Endothelial cell of umbilical vein (primary cell): ENCODE measurements around the gene LMLN. TPM values are rescaled to one million over a fixed set of nuclear protein-coding genes. Genes with fewer than 3 reads are reported as not detected.

Source experiments
- BruUV-seq: library from RNA; stranded (reverse); fragments of 400-500 nt; replicated peaks from 2 replicates; lab custom pipeline; 2021; lab: Mats Ljungman, UMichigan
- CTCF ChIA-PET: fragments of 300-600, 350-600 bp; sonication (Branson Sonifier 250); formaldehyde crosslinking; loops from one replicate; lab custom pipeline; 2021; ENCODE audit warnings: antibody characterized with exemption, inconsistent platforms; lab: Charles Lee
- POLR2A ChIA-PET: fragments of 300-600, 350-600 bp; sonication (Branson Sonifier 250); formaldehyde crosslinking; loops from one replicate; lab custom pipeline; 2021; ENCODE audit warnings: antibody characterized with exemption, inconsistent platforms; lab: Charles Lee
- DNase-seq: peaks from one replicate; pipeline ENCODE4 v3.0.0-alpha.2; 2011; ENCODE audit warnings: low read depth, low spot score
- FAIRE-seq: peaks from 2 replicates; lab custom pipeline; 2011; peaks lifted over from hg19 to GRCh38; lab: Jason Lieb, UNC
- H2AFZ ChIP-seq: 2 replicates; pipeline ENCODE4 v1.6.0; 2012; ENCODE audit warnings: low read depth, low read length, control low read depth, inconsistent platforms
- H3K27ac ChIP-seq: 2 replicates; pipeline ENCODE4 v1.5.1; 2011; ENCODE audit warnings: low read depth, mild to moderate bottlenecking, control low read depth, low read length, moderate library complexity; ENCODE audit not compliant: insufficient read depth
- H3K27me3 ChIP-seq, 2 experiments: 2 replicates each; pipeline versions ENCODE4 v1.6.0 to v1.6.1; 2011; ENCODE audit warnings: low read length in 2 of 2, mixed read lengths in 1 of 2; ENCODE audit not compliant: control insufficient read depth in 2 of 2, insufficient read depth in 2 of 2
- H3K36me3 ChIP-seq, 2 experiments: 2 replicates in 1 of 2; 3 replicates in 1 of 2; pipeline ENCODE4 v1.5.1; 2011; ENCODE audit warnings: low read length in 2 of 2, mild to moderate bottlenecking in 1 of 2, moderate library complexity in 1 of 2; ENCODE audit not compliant: control insufficient read depth in 2 of 2, insufficient read depth in 2 of 2; ENCODE audit errors: extremely low read depth in 1 of 2
- H3K4me1 ChIP-seq: 3 replicates; pipeline ENCODE4 v1.5.1; 2011; ENCODE audit warnings: mild to moderate bottlenecking, low read length; ENCODE audit not compliant: control insufficient read depth, insufficient read depth; ENCODE audit errors: extremely low read depth
- H3K4me2 ChIP-seq: 2 replicates; pipeline ENCODE4 v1.6.1; 2011; ENCODE audit warnings: low read length, control low read depth, mixed read lengths; ENCODE audit not compliant: insufficient read depth
- H3K4me3 ChIP-seq, 3 experiments: fragments of 200-600 bp in 1 of 3; sonication (generic), shearing (Covaris generic) in 1 of 3; replicated peaks in 1 of 3; 2 replicates each; pipeline ENCODE4 v1.5.1; 2011 to 2016; ENCODE audit warnings: control low read depth in 3 of 3, low read length in 3 of 3, mild to moderate bottlenecking in 2 of 3, inconsistent platforms in 1 of 3, low read depth in 1 of 3, moderate library complexity in 1 of 3; ENCODE audit not compliant: insufficient read depth in 1 of 3
- H3K79me2 ChIP-seq: 2 replicates; pipeline ENCODE4 v1.6.0; 2012; ENCODE audit warnings: low read length, inconsistent platforms; ENCODE audit not compliant: control insufficient read depth, insufficient read depth
- H3K9ac ChIP-seq: replicated peaks from 2 replicates; pipeline ENCODE3; 2011; ENCODE audit warnings: low read length, control low read depth; ENCODE audit not compliant: insufficient read depth; ENCODE audit errors: extremely low read depth
- H3K9me1 ChIP-seq: replicated peaks from 3 replicates; pipeline ENCODE4 v1.6.0; 2011; ENCODE audit warnings: mild to moderate bottlenecking, low read length; ENCODE audit not compliant: control insufficient read depth, insufficient read depth; ENCODE audit errors: extremely low read depth
- H3K9me3 ChIP-seq: replicated peaks from 2 replicates; pipeline ENCODE4 v1.5.1; 2012; ENCODE audit warnings: low read length, inconsistent platforms; ENCODE audit not compliant: control insufficient read depth, insufficient read depth
- H4K20me1 ChIP-seq: replicated peaks from 2 replicates; pipeline ENCODE3; 2011; ENCODE audit warnings: mild to moderate bottlenecking, low read length; ENCODE audit not compliant: control insufficient read depth, insufficient read depth; ENCODE audit errors: extremely low read depth
- CTCF ChIP-seq, 2 donors: IDR thresholded peaks; 1 replicate in 1 of 2; 2 replicates in 1 of 2; pipeline ENCODE4 v1.5.1; 2011; ENCODE audit warnings: low read length in 2 of 2, mild to moderate bottlenecking in 2 of 2, moderate library complexity in 2 of 2, control low read depth in 1 of 2, inconsistent platforms in 1 of 2, low read depth in 1 of 2; ENCODE audit not compliant: insufficient read depth in 1 of 2; ENCODE audit errors: extremely low read depth in 1 of 2
- EZH2 ChIP-seq: IDR thresholded peaks from 2 replicates; pipeline ENCODE4 v1.6.1; 2012; ENCODE audit warnings: borderline replicate concordance, low read depth, mild to moderate bottlenecking, moderate library complexity, low read length, inconsistent platforms; ENCODE audit not compliant: severe bottlenecking
- FOS ChIP-seq: IDR thresholded peaks from 2 replicates; pipeline ENCODE4 v1.6.1; 2011; ENCODE audit warnings: mild to moderate bottlenecking, low read length, moderate library complexity, borderline replicate concordance; ENCODE audit not compliant: insufficient read depth
- GATA2 ChIP-seq: IDR thresholded peaks from 2 replicates; pipeline ENCODE4 v1.7.0; 2011; ENCODE audit warnings: low read depth, mild to moderate bottlenecking, moderate library complexity, mixed read lengths, low read length; ENCODE audit not compliant: insufficient read length, insufficient read depth
- JUN ChIP-seq: IDR thresholded peaks from 2 replicates; pipeline ENCODE4 v1.6.1; 2011; ENCODE audit warnings: borderline replicate concordance, low read depth; ENCODE audit not compliant: insufficient read length, insufficient read depth
- MAX ChIP-seq: IDR thresholded peaks from 2 replicates; pipeline ENCODE4 v1.6.1; 2011; ENCODE audit not compliant: insufficient read depth, insufficient read length
- MYC ChIP-seq: IDR thresholded peaks from one replicate; pipeline ENCODE4 v1.6.1; 2011; ENCODE audit warnings: mild to moderate bottlenecking, low read depth, low read length
- POLR2A ChIP-seq: IDR thresholded peaks from 2 replicates; pipeline ENCODE4 v1.6.1; 2012; ENCODE audit warnings: low read depth, mild to moderate bottlenecking, control low read depth, low read length
- POLR2AphosphoS5 ChIP-seq: IDR thresholded peaks from 2 replicates; pipeline ENCODE4 v1.6.1; 2012; ENCODE audit warnings: low read depth, mild to moderate bottlenecking, control low read depth, low read length, moderate library complexity; ENCODE audit not compliant: insufficient read depth
- dilution Hi-C: fragments of 300-500 bp; cut with MboI; formaldehyde crosslinking; loops from one replicate; pipeline ENCODE4 v1.15.0; 2019; ENCODE audit warnings: low sequenced_read_pairs; ENCODE audit not compliant: extremely low pct_ligation_motif_present
- intact Hi-C: fragments of 100-400 bp; cut with micrococcal nuclease; formaldehyde crosslinking; loops from one replicate; pipeline ENCODE4 v1.10.0; 2022
- polyA plus RNA-seq, 4 experiments: library from polyadenylated mRNA; depleted of rRNA in 3 of 4; stranded (reverse) in 3 of 4; unstranded in 1 of 4; fragments of >200 nt; gene quantifications; 2 replicates each; pipeline versions ENCODE4 v1.2.1 to v1.2.3, GENCODE V29; 2011 to 2012; ENCODE audit warnings: missing spikeins in 1 of 4
- total RNA-seq: library from RNA; stranded (reverse); gene quantifications from 2 replicates; pipeline ENCODE4 v1.2.3, GENCODE V29; 2021

The LMLN gene
- total and polyA plus RNA-seq, 2 donors (not counting 3 experiments of a cell fraction or from before 2014, with no cell fraction given), result 4.8 to 6.5 TPM

GRCh38 chr3:198022604-198023003 lies 62.6 kb downstream of the LMLN start:
- Histone ChIP-seq H3K4me2 (no peak overlapping the region), H3K27ac (no peak overlapping the region), H3K36me3 (no peaks in the 10 kb centered on the region), H3K4me3 (no peak overlapping the region), H3K9ac (no peak overlapping the region), H3K9me3 (no peaks in the 10 kb centered on the region), H3K4me1 (no peaks in the 10 kb centered on the region), H3K27me3 (no peaks in the 10 kb centered on the region), H3K79me2 (no peaks in the 10 kb centered on the region), H4K20me1 (no peaks in the 10 kb centered on the region), H3K9me1 (no peaks in the 10 kb centered on the region), H2AFZ (no peak overlapping the region)
- dilution Hi-C loops, result no loop called here
- BruUV-seq, result no TSS peak
- FAIRE-seq, result no peak
- TF ChIP-seq JUN, result no peak
- TF ChIP-seq POLR2AphosphoS5, result no peak
- TF ChIP-seq MAX, result no peak
- TF ChIP-seq GATA2, result no peak
- no peak for TF ChIP-seq MYC
- no peak for TF ChIP-seq EZH2
- no peak for TF ChIP-seq FOS
- no peak for TF ChIP-seq CTCF (IDR thresholded peaks at IDR 0.05; ENCODE audit: extremely low read depth in 1 of 2, insufficient read depth in 1 of 2, low read depth in 1 of 2, low read length in 2 of 2)
- TF ChIP-seq POLR2A, result no peak
- CTCF ChIA-PET, result interaction anchor here (1.1 kb wide), 2 partner anchors 10 to 58 kb away, joined by 3 to 4 read pairs; no protein-coding TSS in a partner anchor
- DNase-seq, result no peak
- intact Hi-C loops, result no loop called here
- POLR2A ChIA-PET, result no interaction called here
